Suprapubic skin (tissue), 4 donors: Measurements from ENCODE around the gene NR1D2. TPM values are rescaled to one million over a fixed set of nuclear protein-coding genes. Genes with fewer than 3 reads are reported as not detected.
"Not testable (repeated sequence)": the region's sequence is repeated elsewhere in the genome, so short reads cannot be mapped to it uniquely, and the experiment has no call there.

Experiments
- DNase-seq, 2 donors: peaks; one replicate each; pipeline ENCODE4 v3.0.0-alpha.2; 2019; ENCODE audit warnings: low spot score in 2 of 2
- H3K27ac ChIP-seq: fragments of 200-600 bp; sonication (generic); one replicate; pipeline ENCODE4 v1.5.1; 2019
- H3K27me3 ChIP-seq: fragments of 200-600 bp; sonication (generic); one replicate; pipeline ENCODE4 v1.5.1; 2019
- H3K36me3 ChIP-seq: fragments of 200-600 bp; sonication (generic); one replicate; pipeline ENCODE4 v1.5.1; 2019
- H3K4me1 ChIP-seq: fragments of 200-600 bp; sonication (generic); one replicate; pipeline ENCODE4 v1.5.1; 2019
- H3K4me3 ChIP-seq: fragments of 200-600 bp; sonication (generic); one replicate; pipeline ENCODE4 v1.5.1; 2019; ENCODE audit warnings: mild to moderate bottlenecking
- H3K9me3 ChIP-seq: fragments of 200-600 bp; sonication (generic); one replicate; pipeline ENCODE4 v1.5.1; 2019
- EP300 ChIP-seq: sonication (generic); formaldehyde crosslinking; IDR thresholded peaks from one replicate; pipeline ENCODE4 v1.6.1; 2017; ENCODE audit warnings: antibody characterized with exemption
- POLR2A ChIP-seq, 2 donors: fragments of 450-650 bp; IDR thresholded peaks; one replicate each; pipeline ENCODE4 v1.6.1; 2017; ENCODE audit warnings: antibody characterized with exemption in 2 of 2, mild to moderate bottlenecking in 2 of 2, moderate library complexity in 2 of 2
- POLR2AphosphoS5 ChIP-seq, 3 donors: sonication (generic); formaldehyde crosslinking; IDR thresholded peaks; one replicate each; pipeline ENCODE4 v1.6.1; 2017; ENCODE audit warnings: antibody characterized with exemption in 3 of 3
- WGBS: methylation state at CpG from one replicate; pipeline ENCODE4 v1.1.5; 2018; 5-methylcytosine and 5-hydroxymethylcytosine counted together
- total RNA-seq, 4 donors: library from RNA; depleted of rRNA; stranded (reverse); fragments of >200 nt; gene quantifications; one replicate each; pipeline ENCODE4 v1.1.0, GENCODE V29; 2016
- TF ChIP-seq, protein P1 (sequence below), 2 donors: fragments of 200-600 bp in 1 of 2; fragments of 450-650 bp in 1 of 2; sonication (generic) in 1 of 2; IDR thresholded peaks; one replicate each; pipeline ENCODE4 v1.5.1; 2016 to 2019; ENCODE audit warnings: antibody characterized with exemption in 2 of 2, mild to moderate bottlenecking in 1 of 2, moderate library complexity in 1 of 2

The NR1D2 gene
- total RNA-seq, 4 donors from 2014 or later, result 24.4 to 44.1 (median 39.1) TPM

DNA sequence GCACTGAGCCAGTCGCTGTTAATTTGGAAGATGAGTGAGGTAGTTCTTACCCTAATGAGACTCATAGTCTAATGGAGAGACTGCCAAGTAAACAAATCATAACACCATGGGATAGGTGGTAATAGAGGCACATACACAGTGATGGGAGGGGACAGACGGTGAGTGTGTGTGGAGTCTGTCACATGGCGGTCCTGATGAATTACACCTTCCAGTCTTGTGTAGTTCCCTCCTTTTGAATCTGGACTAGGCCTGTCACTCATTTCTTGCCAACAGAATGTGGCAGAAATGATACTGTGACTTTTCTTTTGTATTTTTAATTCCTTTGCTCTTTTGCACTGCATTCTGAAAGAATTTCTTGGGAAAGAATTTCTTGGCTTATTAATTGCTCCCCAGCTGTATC, 78.1 kb downstream of the NR1D2 start:
- 58% methylated on average over 3 of the region's 3 CpGs for WGBS

DNA sequence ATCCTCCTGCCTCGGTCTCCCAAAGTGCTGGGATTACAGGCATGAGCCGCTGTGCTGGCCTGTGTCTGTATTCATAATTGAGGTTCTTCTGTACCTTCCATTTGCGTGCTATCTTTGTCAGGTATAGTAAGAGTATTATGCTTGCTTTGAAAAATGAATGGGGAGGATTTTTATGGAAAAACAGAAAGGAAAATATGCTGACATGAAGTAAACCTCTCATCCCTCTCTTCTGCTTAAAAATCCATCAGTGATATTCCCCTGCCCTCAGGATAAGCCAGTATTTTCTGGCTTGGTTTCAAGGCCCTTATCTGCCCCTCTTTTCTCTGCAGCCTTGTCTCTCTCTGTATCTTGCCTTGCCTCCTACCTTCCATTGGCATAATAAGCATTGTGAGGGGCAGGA, 80.7 kb downstream of the NR1D2 start:
- WGBS, result 92% methylated on average over 3 of the region's 3 CpGs
- H3K36me3 ChIP-seq, result no peaks in the 10 kb centered on the region

More for the DNA sequence above, 78.1 kb downstream of the NR1D2 start:
- Histone ChIP-seq H3K4me1 (peaks cover 13% of the 10 kb centered on the region), H3K36me3 (no peaks in the 10 kb centered on the region), H3K4me3 (no peak overlapping the region), H3K27me3 (no peaks in the 10 kb centered on the region), H3K9me3 (no peaks in the 10 kb centered on the region), H3K27ac (no peak overlapping the region)
- DNase-seq, result no peak
- TF ChIP-seq POLR2AphosphoS5 (IDR thresholded peaks at IDR 0.05) (no peak), POLR2A (IDR thresholded peaks at IDR 0.05) (no peak), EP300 (no peak)
- TF ChIP-seq, protein P1, sequence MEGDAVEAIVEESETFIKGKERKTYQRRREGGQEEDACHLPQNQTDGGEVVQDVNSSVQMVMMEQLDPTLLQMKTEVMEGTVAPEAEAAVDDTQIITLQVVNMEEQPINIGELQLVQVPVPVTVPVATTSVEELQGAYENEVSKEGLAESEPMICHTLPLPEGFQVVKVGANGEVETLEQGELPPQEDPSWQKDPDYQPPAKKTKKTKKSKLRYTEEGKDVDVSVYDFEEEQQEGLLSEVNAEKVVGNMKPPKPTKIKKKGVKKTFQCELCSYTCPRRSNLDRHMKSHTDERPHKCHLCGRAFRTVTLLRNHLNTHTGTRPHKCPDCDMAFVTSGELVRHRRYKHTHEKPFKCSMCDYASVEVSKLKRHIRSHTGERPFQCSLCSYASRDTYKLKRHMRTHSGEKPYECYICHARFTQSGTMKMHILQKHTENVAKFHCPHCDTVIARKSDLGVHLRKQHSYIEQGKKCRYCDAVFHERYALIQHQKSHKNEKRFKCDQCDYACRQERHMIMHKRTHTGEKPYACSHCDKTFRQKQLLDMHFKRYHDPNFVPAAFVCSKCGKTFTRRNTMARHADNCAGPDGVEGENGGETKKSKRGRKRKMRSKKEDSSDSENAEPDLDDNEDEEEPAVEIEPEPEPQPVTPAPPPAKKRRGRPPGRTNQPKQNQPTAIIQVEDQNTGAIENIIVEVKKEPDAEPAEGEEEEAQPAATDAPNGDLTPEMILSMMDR (IDR thresholded peaks at IDR 0.05), result no peak

DNA sequence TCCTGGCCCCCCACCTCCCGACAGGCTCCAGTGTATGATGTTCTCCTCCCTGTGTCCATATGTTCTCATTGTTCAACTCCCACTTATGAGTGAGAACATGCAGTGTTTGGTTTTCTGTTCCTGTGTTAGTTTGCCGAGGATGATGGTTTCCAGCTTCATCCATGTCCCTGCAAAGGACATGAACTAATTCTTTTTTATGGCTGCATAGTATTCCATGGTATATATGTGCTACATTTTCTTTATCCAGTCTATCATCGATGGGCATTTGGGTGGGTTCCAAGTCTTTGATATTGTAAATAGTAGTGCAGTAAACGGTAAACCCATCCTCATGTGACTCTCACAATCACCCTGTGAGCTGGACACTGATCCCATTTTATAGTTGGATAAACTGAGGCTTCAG, 81.6 kb downstream of the NR1D2 start:
- H3K4me3 ChIP-seq, DNase-seq, H3K4me1 ChIP-seq, H3K36me3 ChIP-seq, H3K27me3 ChIP-seq, H3K27ac ChIP-seq, H3K9me3 ChIP-seq: not testable (repeated sequence)
- WGBS, result 94% methylated on average over 4 of the region's 4 CpGs

More for the DNA sequence above, 80.7 kb downstream of the NR1D2 start:
- DNase-seq, result no peak
- Histone ChIP-seq H3K27me3 (no peaks in the 10 kb centered on the region), H3K4me1 (peaks cover 4% of the 10 kb centered on the region), H3K4me3 (no peak overlapping the region), H3K9me3 (no peaks in the 10 kb centered on the region), H3K27ac (no peak overlapping the region)
- TF ChIP-seq EP300 (no peak), POLR2A (IDR thresholded peaks at IDR 0.05) (no peak), POLR2AphosphoS5 (IDR thresholded peaks at IDR 0.05) (no peak)
- TF ChIP-seq, protein P1 (IDR thresholded peaks at IDR 0.05), result no peak

DNA sequence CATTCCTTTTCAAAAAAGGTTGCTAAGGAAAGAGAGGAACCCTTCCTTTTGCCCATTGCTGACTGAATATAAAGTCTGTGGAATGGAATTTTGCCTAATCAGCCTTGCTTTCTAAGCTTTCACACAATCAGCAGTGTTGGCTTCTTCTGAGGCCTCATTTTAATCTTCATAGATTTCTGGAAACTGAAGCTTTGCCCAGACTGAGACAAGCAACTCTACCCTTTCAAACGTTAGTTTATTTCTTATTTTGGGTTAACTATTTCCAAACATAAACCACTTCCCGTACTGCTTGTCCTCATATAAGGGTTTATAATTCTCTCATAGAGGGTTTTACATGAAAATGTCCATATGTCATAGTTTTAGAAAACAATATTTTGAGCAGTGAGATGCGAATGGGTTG, 82.9 kb downstream of the NR1D2 start:
- no peak overlapping the region for H3K4me3 ChIP-seq
- H3K9me3 ChIP-seq, result no peaks in the 10 kb centered on the region
- H3K36me3 ChIP-seq, result no peaks in the 10 kb centered on the region
- H3K4me1 ChIP-seq, result peaks cover 4% of the 10 kb centered on the region
- H3K27ac ChIP-seq, result no peak overlapping the region
- TF ChIP-seq POLR2A (IDR thresholded peaks at IDR 0.05) (no peak), EP300 (no peak), POLR2AphosphoS5 (IDR thresholded peaks at IDR 0.05) (no peak)
- TF ChIP-seq, protein P1 (IDR thresholded peaks at IDR 0.05), result no peak
- 58% methylated on average over 3 of the region's 3 CpGs for WGBS
- H3K27me3 ChIP-seq, result no peaks in the 10 kb centered on the region
- no peak for DNase-seq

Other genes with a start within 250 kb of the NR1D2 start
- gene UBE2E1, start 139.3 kb upstream of the NR1D2 start, total RNA-seq, result 100 to 1,000 TPM in 2 of 4 donors, 10 to 100 TPM in 2; 73.0 to 119 (median 94.6) TPM
- 1 to 10 TPM; 6.7 to 9.5 (median 9.0) TPM for gene NKIRAS1, start 28.3 kb upstream of the NR1D2 start, total RNA-seq
- 1,000 to 10,000 TPM; 1,650 to 2,624 (median 2,399) TPM for gene RPL15, start 28.2 kb upstream of the NR1D2 start, total RNA-seq